ENCODE measurements around the gene PRSS16. TPM values are rescaled to one million over a fixed set of nuclear protein-coding genes. Genes with fewer than 3 reads are reported as not detected.

PRSS16 gene
- total RNA-seq, 1 donor from 2014 or later, result not detected

GRCh38 chr6:27280540-27281000 is 33.1 kb downstream of the PRSS16 start:
- intact Hi-C loops (cut with DNase I), result no loop called here
- no peak for DNase-seq (ENCODE audit: low spot score)

GRCh38 chr6:27281105-27281539 is 33.6 kb downstream of the PRSS16 start:
- no peak for DNase-seq (ENCODE audit: low spot score)
- intact Hi-C loops (cut with DNase I), result no loop called here

- intact Hi-C loops (cut with DNase I), result no loop called here
- no peak for DNase-seq (ENCODE audit: low spot score)
Observed at GRCh38 chr6:27281569-27281968, 34.1 kb downstream of the PRSS16 start.

GRCh38 chr6:27283279-27283678 is 35.8 kb downstream of the PRSS16 start:
- intact Hi-C loops (cut with DNase I), result no loop called here

GRCh38 chr6:27286141-27286540 is 38.6 kb downstream of the PRSS16 start:
- no peak for DNase-seq (ENCODE audit: low spot score)
- intact Hi-C loops (cut with DNase I), result no loop called here

More at GRCh38 chr6:27283279-27283678, 35.8 kb downstream of the PRSS16 start:
- DNase-seq (ENCODE audit: low spot score), result no peak

GRCh38 chr6:27287751-27288135 is 40.2 kb downstream of the PRSS16 start:
- intact Hi-C loops (cut with DNase I), result no loop called here
- no peak for DNase-seq (ENCODE audit: low spot score)

GRCh38 chr6:27288136-27289044 is 40.9 kb downstream of the PRSS16 start:
- no peak for DNase-seq (ENCODE audit: low spot score)
- intact Hi-C loops (cut with DNase I), result no loop called here

GRCh38 chr6:27290065-27290849 is 42.8 kb downstream of the PRSS16 start:
- DNase-seq (ENCODE audit: low spot score), result no peak
- intact Hi-C loops (cut with DNase I), result no loop called here

- intact Hi-C loops (cut with DNase I), result no loop called here
- DNase-seq (ENCODE audit: low spot score), result no peak
Observed at GRCh38 chr6:27290850-27291208, 43.3 kb downstream of the PRSS16 start.

- intact Hi-C loops (cut with DNase I), result no loop called here
- no peak for DNase-seq (ENCODE audit: low spot score)
Observed at GRCh38 chr6:27293436-27294098, 46.1 kb downstream of the PRSS16 start.

- no peak for DNase-seq (ENCODE audit: low spot score)
- intact Hi-C loops (cut with DNase I), result no loop called here
Observed at GRCh38 chr6:27294409-27294808, 46.9 kb downstream of the PRSS16 start.

GRCh38 chr6:27295301-27296079 is 48.0 kb downstream of the PRSS16 start:
- intact Hi-C loops (cut with DNase I), result no loop called here
- DNase-seq (ENCODE audit: low spot score), result no peak

GRCh38 chr6:27296106-27296783 is 48.7 kb downstream of the PRSS16 start:
- intact Hi-C loops (cut with DNase I), result no loop called here
- DNase-seq (ENCODE audit: low spot score), result no peak

GRCh38 chr6:27297484-27297856 is 50.0 kb downstream of the PRSS16 start:
- DNase-seq (ENCODE audit: low spot score), result no peak
- intact Hi-C loops (cut with DNase I), result no loop called here

GRCh38 chr6:27297857-27298730 is 50.6 kb downstream of the PRSS16 start:
- no peak for DNase-seq (ENCODE audit: low spot score)
- intact Hi-C loops (cut with DNase I), result no loop called here

- DNase-seq (ENCODE audit: low spot score), result no peak
- intact Hi-C loops (cut with DNase I), result no loop called here
Observed at GRCh38 chr6:27303613-27304272, 56.2 kb downstream of the PRSS16 start.

Measured in cardiac septum (tissue), 1 donor.